HL-60/S4 (cell line): ENCODE results near the gene TMEM178B.
"Not testable (repeated sequence)": the region's sequence is repeated elsewhere in the genome, so short reads cannot be mapped to it uniquely, and the experiment has no call there.

Experiments used
- in situ Hi-C: fragments of 300-500 bp; cut with MboI; formaldehyde crosslinking; loops from 2 replicates; pipeline ENCODE4 v1.14.3; 2022; ENCODE audit warnings: low sequenced_read_pairs

The TMEM178B gene

DNA sequence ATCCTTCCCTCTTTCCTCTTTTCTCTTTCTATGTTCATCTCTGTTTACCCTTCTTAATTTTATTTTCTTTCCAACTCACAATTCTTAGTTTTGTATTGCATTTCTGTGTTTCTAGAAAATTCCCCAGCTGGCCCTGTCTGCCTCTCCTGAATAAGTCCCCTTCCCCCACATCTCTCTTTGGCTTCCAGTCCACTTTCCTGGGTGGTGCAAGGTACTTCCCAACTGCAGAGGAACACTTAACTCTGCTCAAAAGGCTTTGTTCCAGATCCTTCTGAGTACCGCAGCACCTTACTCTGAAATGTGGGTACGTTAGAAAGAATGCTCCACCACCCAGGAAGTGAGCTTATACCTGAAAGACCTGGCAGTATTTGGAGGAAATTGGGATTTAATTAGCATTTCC is 227.0 kb downstream of the TMEM178B start:
- in situ Hi-C loops = no loop called here

DNA sequence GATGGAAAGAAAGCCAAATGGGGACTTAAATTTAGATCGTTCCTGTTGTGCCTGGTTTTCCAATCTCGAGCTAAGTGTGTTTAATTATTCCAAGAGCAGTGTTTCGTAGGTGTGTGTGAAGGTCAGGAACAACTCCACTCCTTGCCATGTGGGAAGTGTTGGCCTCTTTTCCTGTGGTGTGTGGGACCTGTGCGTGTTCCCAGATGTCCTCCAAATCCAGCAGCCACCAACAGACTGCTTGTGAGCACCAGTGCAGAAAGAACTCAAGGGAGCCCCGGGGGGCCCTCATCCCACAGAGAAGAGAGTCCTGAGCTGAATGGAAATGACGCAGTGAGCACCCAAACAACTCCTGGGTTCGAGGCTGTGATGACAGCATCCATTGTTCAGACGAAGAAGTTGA is 227.7 kb downstream of the TMEM178B start:
- in situ Hi-C loops = no loop called here

DNA sequence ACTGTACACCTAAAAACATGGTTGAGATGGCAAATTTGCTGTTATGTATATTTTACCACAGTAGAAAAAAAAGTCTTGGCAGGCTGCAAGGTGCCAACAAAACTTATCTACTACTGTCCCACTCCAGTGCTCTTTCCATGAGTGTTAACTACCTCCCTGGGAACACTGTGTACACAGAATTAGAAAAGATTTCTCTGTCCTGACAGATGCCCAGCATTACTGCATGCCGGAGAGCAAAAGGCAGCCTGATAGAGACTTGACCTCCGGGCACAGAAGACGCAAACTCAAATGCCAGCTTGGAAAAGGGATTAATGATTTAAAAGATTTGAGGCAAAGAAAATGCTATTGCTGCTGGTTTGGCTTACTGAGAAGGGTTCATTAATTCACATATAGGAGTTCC is 228.8 kb downstream of the TMEM178B start:
- in situ Hi-C loops = no loop called here

DNA sequence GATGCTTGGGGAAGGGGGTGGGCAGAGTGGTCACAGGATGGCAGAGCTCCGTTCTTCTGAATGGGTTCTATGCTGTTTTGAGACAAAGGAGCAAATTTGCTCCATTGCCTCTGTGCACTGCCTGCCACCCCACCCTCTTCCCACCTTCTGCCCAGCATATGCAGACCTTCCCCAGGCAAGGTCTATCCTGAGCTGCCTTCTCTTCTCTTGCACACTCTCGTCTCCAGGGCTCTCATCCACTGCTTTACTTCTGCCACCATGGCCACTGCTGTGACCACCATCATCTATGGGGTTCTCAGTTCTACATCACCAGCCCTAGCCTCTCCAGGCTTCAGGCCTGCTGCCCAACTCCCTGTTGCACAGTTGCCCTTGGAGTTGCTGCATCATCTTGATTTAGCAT is 230.4 kb downstream of the TMEM178B start:
- in situ Hi-C loops = no loop called here

DNA sequence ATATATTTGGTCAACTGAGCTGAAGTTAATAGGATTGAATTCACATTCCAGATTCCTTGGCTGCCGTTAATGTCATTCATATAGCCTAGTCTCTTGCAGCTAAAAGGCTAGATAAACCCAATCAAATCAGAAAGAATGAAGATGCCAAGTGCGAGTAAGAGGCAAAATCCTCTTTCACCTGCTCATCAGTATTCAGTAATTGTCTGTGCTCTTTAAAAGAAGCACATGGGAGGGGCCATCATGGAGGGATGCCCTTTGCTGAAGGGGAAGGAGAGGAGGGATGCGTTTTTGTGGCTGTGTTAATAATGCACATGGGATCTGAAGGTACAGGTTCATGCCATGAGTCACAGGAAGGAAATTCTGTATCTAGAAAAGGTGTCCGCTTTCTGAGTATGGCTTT is 232.2 kb downstream of the TMEM178B start:
- in situ Hi-C loops = no loop called here

DNA sequence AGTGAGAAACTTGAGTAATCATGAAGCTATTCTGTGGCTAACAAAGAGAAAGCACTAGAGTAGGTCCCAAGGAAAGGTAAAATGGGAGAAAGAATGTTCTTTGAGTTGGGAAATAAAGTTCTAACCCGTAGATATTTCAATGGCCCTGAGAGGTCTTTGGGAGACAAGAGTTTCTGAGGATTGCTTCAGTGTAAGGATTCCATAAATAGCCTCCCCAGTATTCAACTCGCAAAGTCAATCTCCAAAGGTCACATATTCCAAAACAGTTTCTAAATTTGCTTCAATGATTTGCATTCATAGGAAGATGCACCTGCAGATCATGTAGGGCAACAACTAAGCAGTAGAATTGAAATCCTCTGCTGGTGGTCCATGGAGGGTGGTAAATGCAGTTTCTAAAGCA is 238.5 kb downstream of the TMEM178B start:
- in situ Hi-C loops = no loop called here

DNA sequence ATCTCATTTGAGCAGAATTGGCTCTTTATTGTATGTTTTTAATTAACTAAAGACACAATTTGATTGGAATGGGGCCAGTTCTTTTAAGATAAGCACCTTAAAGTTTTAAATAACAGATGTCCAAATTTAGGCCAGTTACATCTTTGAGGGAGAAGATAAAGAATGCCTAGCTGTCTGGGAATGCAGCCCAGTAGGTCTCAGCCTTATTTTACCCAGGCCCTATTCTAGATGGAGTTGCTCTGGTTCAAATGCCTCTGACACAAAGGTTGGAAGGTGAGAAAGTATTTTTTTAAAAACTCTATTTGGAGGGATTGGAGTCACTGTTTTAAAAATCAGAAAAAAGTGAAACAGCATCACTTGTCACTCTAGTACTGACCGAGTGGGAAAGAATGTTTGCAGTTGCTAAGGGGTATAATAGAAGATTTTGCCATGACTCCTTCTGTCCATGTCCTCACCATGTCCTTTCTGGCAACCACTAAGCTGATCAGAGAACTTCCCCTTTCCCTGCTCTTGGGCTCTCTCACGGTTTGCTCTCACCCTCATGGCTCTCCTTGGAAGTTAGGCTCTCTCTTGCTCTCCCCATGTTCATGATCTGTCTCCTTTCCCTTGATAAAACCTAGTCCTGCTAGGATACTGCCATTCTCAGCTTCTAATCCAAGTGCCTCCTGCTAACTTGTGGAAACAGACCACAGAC is 239.1 kb downstream of the TMEM178B start:
- in situ Hi-C loops = no loop called here

DNA sequence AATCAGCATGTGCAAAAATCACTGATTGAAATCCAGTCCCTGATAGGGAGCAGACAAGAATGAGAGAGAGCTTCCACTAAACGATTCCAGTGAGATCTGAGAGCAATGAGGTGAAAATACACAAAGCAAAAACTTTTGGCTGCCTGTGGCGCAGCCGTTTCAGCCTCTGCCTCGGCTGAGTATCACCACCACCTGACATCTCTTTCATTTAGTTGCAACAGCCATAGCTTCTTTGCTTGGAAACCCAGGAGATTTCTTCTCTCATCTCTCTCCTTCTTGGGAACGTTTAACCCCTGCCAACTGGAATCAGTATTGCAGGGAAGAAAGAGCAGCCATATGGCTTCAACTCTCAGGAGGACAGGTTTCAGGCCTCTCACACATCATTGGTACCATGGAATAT is 240.0 kb downstream of the TMEM178B start:
- in situ Hi-C loops = no loop called here

DNA sequence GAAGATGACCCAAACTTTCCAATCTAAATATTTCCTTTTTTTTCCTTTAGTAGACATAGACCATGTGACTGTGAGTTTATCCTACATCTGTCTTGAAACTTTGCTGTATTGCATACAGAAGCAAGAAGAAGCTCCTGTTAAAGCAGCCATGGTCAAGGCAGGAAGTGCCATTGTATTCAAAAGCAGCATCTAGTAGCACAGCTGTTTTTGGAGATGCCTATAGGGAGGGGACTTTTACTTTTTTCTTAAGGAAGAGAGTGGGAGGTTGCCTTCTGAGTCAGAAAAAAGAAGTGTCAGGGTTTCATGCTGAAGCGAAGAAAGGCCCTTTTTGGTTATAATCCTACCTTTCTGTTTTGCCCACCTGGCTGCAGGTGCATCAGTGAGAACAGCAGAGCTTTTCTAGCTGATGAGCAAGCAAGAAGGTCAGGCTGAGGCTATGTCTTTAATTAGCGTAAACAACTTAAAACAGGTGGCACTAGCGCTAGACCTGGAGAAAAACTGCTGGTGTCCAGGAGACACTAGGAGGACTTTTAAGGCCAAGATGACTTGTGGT is 243.2 kb downstream of the TMEM178B start:
- in situ Hi-C loops = no loop called here

DNA sequence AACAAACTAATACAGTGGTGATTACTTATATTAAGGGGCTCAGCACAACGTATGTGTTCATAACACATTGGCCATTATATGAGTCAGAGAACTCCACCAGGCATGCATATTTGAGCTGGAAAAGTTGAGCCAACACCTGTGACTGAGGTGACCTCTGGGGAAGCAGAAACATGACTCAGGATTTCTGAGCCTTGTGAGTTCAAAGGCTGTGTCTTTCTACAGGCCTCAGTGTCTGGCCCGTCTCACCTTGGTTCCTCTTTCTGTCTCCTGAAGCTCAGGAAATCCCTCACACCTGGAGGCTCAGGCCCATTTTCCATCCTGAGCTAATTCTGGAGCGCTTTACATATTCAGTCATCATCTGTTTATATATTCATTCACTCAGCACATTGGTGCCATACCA is 246.4 kb downstream of the TMEM178B start:
- in situ Hi-C loops = no loop called here

DNA sequence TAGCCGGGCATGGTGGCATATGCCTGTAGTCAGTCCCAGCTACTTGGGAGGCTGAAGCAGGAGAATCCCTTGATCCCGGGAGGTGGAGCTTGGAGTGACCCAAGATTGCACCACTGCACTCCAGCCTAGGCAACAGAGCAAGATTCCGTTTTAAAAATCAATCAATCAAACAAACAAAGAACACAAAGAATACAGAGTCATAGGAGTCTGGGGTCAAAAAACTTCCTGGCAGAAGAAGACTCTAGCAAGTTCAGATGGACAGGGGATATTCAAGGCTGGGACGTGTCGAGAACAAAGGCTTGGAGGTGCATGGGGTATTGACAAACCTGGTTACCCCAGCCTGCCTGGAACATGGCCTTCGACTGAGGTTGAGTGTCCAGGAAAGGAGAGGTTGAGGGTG is 248.5 kb downstream of the TMEM178B start:
- in situ Hi-C loops = no loop called here

DNA sequence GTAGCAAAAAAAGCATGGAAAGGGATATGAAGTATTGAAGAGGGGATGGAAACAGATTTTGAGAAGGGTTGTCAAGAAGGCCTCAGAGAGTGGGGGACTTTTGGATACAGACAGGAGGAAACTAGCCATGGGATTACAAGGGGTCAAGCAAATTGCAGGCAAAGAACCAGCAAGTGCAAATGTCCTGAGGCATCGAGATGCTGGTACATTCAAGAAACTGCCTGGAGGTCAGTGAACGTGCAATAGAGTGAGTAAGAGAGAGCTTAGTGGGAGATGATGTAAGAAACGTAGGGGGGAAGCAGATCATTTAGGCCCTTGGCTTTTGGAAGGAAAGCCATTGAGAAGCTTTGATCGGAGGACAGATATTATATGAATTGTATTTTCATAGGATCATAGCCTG is 250.0 kb downstream of the TMEM178B start:
- in situ Hi-C loops = no loop called here

DNA sequence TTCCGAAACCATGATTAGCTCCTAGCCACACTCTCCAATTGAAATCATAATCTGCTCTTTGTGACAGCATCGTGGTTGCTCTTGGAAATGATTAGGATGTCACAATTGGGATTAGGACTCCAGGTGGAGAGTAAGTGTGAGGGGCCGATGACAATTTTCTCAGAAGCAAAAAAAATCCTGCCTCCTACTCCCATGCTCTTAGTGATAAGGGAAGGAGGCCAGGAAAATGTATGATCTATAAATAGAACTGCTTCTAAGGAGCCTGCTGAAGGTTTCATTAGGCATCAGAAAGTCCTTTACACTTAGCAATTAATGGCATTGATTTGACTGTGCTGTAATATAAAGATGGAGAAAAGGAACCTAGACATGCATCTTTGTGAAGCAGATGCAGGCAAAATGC is 251.0 kb downstream of the TMEM178B start:
- in situ Hi-C loops = no loop called here

DNA sequence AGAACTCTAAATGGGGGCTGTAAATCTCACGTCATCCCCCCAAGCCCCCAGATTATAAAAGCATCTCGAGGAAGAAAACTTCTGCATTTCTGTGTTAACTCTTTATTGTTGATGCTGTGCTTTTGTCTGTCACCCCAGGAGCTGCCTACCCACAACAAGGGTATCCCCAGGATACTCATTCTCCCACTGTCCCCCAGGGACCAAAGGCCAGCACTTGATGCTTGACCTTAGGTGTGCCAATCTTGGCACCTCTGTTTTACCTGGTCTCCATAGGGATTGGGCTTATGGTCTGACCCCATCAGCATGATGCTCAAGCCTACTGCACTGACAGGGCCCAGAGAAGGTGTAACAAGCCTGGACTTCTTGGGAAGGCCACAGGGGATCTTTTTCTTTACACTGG is 251.4 kb downstream of the TMEM178B start:
- in situ Hi-C loops = no loop called here

DNA sequence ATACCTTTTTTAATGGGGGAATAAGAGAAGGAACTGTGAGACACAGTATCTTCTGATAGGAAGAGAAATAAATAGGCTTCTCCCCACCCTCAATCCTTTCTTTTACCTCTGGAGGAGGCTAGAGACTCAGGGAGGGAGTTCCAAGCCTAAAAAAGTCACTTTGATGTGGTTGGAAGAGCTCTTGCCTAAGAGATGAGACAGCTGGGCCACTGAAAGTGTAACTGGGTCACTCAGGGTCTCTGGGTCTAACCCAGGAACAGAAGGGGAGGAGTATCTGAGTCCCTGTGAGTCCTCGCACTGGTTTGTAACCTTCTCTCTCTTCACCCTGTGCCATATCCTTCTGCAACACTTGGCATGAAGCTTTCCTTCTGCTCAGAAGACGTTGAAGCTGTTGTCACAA is 254.4 kb downstream of the TMEM178B start:
- in situ Hi-C loops = no loop called here

DNA sequence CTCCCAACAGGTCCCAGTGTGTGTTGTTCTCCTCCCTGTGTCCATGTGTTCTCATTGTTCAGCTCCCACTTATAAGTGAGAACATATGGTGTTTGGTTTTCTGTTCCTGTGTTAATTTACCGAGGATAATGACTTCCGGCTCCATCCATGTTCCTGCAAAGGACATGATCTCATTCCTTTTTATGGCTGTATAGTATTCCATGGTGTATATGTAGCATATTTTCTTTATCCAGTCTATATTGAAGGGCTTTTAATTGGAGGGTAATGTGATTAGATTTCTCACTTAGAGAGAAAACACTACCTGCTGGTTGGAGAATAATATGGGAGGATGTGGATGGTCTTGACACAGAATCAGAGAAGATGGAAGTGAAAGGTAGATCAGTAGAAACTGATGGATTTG is 256.4 kb downstream of the TMEM178B start:
- in situ Hi-C loops = not testable (repeated sequence)

DNA sequence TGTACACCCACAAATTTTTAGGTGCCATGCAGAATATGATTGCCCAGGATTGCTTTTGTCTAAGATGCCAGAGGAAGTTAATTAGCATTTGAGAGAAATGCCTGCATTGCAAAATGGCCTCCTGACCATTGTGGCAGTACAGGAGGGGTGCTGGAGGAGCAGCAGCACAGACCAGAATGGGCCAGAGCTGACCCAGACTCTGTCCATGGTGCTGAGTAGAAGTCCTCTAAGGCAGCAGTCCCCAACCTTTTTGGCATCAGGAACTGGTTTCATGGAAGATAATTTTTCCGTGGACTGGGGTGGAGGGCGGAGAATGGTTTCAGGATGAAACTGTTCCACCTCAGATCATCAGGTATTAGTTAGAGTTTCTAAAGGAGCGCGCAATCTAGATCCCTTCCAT is 259.6 kb downstream of the TMEM178B start:
- in situ Hi-C loops = no loop called here

DNA sequence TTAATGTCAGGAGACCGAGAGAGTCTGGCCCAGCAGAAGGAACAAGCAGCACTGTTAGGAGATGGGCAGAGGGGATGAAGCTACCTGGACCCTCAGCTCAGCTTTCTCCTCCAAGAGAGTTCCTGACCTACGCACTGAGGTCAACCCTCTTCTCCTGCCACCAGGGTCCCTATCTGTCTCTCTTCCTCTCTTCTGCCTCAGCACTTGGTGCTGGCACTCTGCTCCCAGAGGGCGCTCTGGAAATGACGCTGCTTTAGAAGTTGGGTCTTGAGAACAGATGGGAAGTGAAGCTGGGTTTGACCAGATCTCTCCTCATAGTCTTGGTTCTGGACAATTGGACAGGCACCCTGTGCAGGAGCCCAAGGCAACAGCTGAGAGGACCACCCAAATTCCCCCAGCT is 261.3 kb downstream of the TMEM178B start:
- in situ Hi-C loops = no loop called here

DNA sequence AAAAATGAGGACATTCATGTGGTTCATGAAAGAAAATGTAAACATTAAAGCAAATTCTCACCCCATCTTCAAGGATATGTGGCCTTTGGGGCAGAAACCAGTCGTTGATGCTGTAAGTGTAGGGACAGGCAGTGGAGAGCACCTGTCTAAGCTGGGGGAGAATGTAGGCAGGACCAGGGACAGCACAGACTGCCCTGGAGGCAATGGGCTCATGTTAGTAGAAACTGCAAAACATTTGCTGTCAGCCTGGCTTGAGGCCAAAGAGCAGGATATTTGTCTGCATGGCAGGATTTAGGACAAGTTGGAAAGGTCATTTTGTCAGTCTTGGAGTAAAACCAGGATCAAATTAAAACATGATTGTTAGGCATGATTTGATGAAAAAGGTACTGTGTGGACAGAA is 265.7 kb downstream of the TMEM178B start:
- in situ Hi-C loops = no loop called here

DNA sequence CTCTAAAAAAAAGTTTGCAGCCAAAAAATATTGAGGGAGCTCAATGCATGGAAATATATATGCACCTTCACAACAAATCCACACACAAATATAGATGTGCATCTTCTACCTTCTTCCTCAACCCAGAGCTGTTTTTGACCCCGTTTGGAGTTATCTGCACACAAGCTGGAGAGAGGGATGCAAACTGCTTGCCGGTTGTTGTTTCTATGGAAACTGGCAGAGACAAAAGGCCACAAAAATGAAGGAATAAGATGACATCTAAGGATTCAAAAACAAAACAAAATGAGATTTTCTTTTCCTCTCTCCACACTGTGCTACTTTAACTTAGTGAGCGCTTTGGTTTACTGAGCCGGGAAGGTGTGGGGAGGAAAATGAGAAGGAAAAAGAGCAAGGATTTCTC is 267.1 kb downstream of the TMEM178B start:
- in situ Hi-C loops = no loop called here

DNA sequence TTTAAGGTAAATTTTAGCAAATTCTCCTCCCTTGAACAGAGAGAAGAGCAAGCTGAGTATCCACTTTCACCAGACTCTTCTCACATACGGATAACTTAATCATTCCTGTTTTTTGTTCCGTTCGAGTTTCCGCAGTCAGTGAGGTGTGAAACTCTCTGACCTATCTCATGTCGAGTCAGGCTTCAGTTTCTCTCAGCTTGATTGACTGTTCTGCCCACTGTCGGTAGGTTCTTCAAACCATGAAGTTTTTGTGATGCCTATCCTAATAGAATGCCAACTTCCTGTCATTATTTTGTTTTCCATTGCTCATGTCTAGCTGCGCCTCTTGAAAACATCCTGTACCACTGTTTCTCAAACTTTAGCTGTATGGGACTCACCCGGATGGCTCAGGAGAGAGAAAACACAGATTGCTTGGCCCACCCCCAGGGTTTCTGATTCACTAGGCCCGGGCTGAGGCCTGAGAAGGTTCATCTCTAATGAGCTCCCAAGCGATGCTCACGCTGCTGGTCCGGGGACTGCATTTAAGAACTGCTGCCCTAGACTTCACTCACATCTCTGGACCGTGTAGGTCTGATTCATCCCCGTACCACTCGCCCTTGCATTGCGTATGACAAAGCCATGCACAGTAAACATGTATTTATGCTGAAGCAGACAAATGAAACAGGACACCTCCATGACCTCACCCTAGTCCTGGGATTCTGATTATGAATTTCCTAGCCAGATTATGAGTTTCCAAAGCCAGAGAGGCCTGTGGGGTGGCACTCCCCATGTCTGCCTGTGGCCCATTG is 269.0 kb downstream of the TMEM178B start:
- in situ Hi-C loops = no loop called here

DNA sequence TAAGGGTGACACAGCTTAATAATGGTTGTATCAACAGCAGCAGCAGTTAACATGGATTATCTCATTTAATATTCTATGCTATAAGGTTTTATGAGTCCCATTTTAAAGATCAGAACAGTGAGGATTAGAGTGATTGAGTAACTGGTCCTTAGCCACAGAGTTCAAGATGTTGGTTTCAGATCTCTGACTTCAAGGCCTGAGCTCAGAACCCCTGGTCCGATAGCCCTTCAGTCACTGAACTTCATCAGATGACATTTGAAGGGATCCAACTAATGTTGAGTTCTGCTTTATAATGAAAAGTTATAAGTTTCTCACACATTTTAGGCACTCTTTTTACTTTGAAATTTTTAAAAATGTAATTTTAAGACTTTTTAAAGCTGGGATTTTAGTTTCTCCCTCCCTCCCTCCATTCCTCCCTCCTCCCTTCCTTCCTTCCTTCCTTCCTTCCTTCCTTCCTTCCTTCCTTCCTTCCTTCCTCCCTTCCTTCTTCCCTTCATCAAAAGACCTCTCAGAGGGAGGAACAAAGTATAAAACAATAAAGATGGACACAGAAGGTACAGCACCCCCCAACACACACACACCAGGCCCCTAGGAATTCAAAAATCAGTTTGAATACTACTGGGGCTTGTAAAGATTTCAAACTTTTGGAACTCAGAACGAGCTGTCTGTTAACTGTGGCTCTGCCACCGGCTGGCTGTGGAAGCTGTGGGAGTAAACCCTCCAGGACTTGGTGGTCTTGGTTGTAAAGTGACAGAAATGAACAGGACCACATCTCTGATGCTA is 270.5 kb downstream of the TMEM178B start:
- in situ Hi-C loops = no loop called here
